ENCODE measurements around the gene LMTK3. TPM values are rescaled to one million over a fixed set of nuclear protein-coding genes. Genes with fewer than 3 reads are reported as not detected.

LMTK3 gene
- total and polyA plus RNA-seq, 8 donors: 0.45 to 23.5 (median 1.4) TPM; not detected in 1

GRCh38 chr19:48507911-48508439, 3.7 kb downstream of the LMTK3 start:
- peaks cover 9 to 26% (median 19%) of the 10 kb centered on the region in 4 donors for H3K4me1 ChIP-seq
- no peaks in the 10 kb centered on the region for H3K9me3 ChIP-seq
- DNase-seq: no peak
- H3K27ac ChIP-seq: no peak overlapping the region
- no peak overlapping the region for H3K4me3 ChIP-seq
- H3K27me3 ChIP-seq: peaks cover 11 to 38% (median 18%) of the 10 kb centered on the region in 3 donors
- WGBS, 5 donors: 87 to 95% (median 89%) methylated on average over 7 of the region's 7 CpGs
- intact Hi-C loops (cut with DNase I; ENCODE audit: low total_unique reads): loop anchor here (5.0 kb wide), 1 partner anchor 79 kb away; no protein-coding TSS in a partner anchor
- no peaks in the 10 kb centered on the region for H3K36me3 ChIP-seq
- TF ChIP-seq POLR2AphosphoS5 (IDR thresholded peaks at IDR 0.05): no peak

GRCh38 chr19:48506138-48506733, 5.4 kb downstream of the LMTK3 start:
- Histone ChIP-seq H3K36me3 (no peaks in the 10 kb centered on the region), H3K4me1 (peaks cover 10 to 27% (median 16%) of the 10 kb centered on the region in 4 donors), H3K27me3 (peaks cover 2 to 37% (median 4%) of the 10 kb centered on the region in 3 donors), H3K27ac (no peak overlapping the region), H3K9me3 (no peaks in the 10 kb centered on the region), H3K4me3 (no peak overlapping the region)
- TF ChIP-seq POLR2AphosphoS5 (IDR thresholded peaks at IDR 0.05) (no peak), EP300 (IDR thresholded peaks at IDR 0.05) (no peak), POLR2A (IDR thresholded peaks at IDR 0.05) (no peak), CTCF (IDR thresholded peaks at IDR 0.05) (peak in 4 of 7 experiments; percentile 39 to 47 (median 44))
- intact Hi-C loops (cut with DNase I; ENCODE audit: low total_unique reads): loop anchor here (5.0 kb wide), 1 partner anchor 81 kb away; no protein-coding TSS in a partner anchor
- DNase-seq: peak in 1 of 2 donors; percentile 28
- 85 to 89% (median 87%) methylated on average over 5 of the region's 5 CpGs for WGBS, 5 donors

GRCh38 chr19:48502350-48503018, 9.2 kb downstream of the LMTK3 start:
- peak overlapping the region; percentile 16 to 67 (median 52) for H3K27ac ChIP-seq
- peaks cover 0 to 53% (median 29%) of the 10 kb centered on the region in 3 donors for H3K27me3 ChIP-seq
- H3K9me3 ChIP-seq: no peaks in the 10 kb centered on the region
- peaks cover 23 to 34% (median 30%) of the 10 kb centered on the region in 4 donors for H3K4me1 ChIP-seq
- no peak for DNase-seq
- 26 to 56% (median 28%) methylated on average over 13 to 27 of the region's 27 CpGs for WGBS, 5 donors
- H3K36me3 ChIP-seq: no peaks in the 10 kb centered on the region
- intact Hi-C loops (cut with DNase I; ENCODE audit: low total_unique reads): no loop called here
- TF ChIP-seq POLR2A (IDR thresholded peaks at IDR 0.05) (no peak), POLR2AphosphoS5 (IDR thresholded peaks at IDR 0.05) (peak in 1 of 3 donors; percentile 26)
- H3K4me3 ChIP-seq: peak overlapping the region; percentile 17 to 41 (median 28)

GRCh38 chr19:48501494-48502349, 9.9 kb downstream of the LMTK3 start:
- peak overlapping the region; percentile 27 to 48 (median 28) for H3K4me3 ChIP-seq
- H3K27me3 ChIP-seq: peaks cover 0 to 59% (median 29%) of the 10 kb centered on the region in 3 donors
- no peaks in the 10 kb centered on the region for H3K9me3 ChIP-seq
- 1 to 9% (median 2%) methylated on average over 15 to 20 of the region's 20 CpGs for WGBS, 5 donors
- no peaks in the 10 kb centered on the region for H3K36me3 ChIP-seq
- no peak for TF ChIP-seq EP300 (IDR thresholded peaks at IDR 0.05)
- peak in 1 of 3 donors; percentile 68 for TF ChIP-seq POLR2AphosphoS5 (IDR thresholded peaks at IDR 0.05)
- H3K27ac ChIP-seq: peak overlapping the region; percentile 2 to 67 (median 52)
- H3K4me1 ChIP-seq: peaks cover 26 to 41% (median 35%) of the 10 kb centered on the region in 4 donors
- peak; percentile 95 to 97 for DNase-seq
- intact Hi-C loops (cut with DNase I; ENCODE audit: low total_unique reads): no loop called here

GRCh38 chr19:48500830-48501493, 10.7 kb downstream of the LMTK3 start:
- TF ChIP-seq CTCF (IDR thresholded peaks at IDR 0.05) (no peak), EP300 (IDR thresholded peaks at IDR 0.05) (no peak), POLR2A (IDR thresholded peaks at IDR 0.05) (no peak), POLR2AphosphoS5 (IDR thresholded peaks at IDR 0.05) (no peak)
- intact Hi-C loops (cut with DNase I; ENCODE audit: low total_unique reads): no loop called here
- no peaks in the 10 kb centered on the region for H3K9me3 ChIP-seq
- peaks cover 0 to 59% (median 29%) of the 10 kb centered on the region in 3 donors for H3K27me3 ChIP-seq
- H3K4me1 ChIP-seq: peaks cover 26 to 45% (median 35%) of the 10 kb centered on the region in 4 donors
- no peaks in the 10 kb centered on the region for H3K36me3 ChIP-seq
- peak overlapping the region in 3 of 5 donors; percentile 2 to 46 (median 29) for H3K27ac ChIP-seq
- WGBS, 5 donors: 38 to 61% (median 43%) methylated on average over 28 to 32 of the region's 32 CpGs
- peak in 1 of 2 donors; percentile 29 for DNase-seq
- H3K4me3 ChIP-seq: peak overlapping the region; percentile 24 to 48 (median 28)
